HG03097 (cell line): Measurements from ENCODE around the gene GTPBP3.
"Not testable (repeated sequence)": the region's sequence is repeated elsewhere in the genome, so short reads cannot be mapped to it uniquely, and the experiment has no call there.

ENCODE experiments used
- ATAC-seq: cut with Tn5 transposase; IDR thresholded peaks from one replicate; pipeline ENCODE4 v1.9.1; 2021; ENCODE audit not compliant: unreplicated experiment, low FRiP score

Gene GTPBP3

DNA sequence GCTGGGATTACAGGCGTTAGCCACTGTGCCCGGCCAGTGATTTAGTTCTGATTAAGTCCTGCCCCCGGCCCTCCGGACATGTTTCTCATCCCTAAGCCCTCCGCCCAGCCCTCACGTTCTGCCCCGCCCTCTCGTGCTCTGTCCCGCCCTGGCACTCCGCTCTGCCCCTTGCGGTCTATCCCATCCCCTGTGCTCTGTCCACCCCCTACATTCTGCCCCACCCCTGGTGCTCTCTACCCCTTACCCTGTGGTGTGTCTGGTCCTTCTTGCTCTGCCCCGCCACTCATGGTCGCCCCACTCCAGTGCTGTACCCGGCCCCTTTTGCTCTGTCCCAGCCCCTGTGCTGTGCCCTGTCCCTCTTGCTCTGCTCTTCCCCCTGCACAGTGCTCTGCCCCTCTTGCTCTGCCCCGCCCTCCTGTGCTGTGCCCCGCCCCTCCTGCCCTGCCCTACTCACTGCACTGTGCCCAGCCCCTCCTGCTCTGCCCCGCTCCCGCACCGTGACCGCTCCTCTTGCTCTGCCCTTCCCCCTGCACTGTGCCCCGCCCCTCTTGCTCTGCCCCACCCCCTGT, 3.0 kb downstream of the GTPBP3 start:
- ATAC-seq, result no peak

DNA sequence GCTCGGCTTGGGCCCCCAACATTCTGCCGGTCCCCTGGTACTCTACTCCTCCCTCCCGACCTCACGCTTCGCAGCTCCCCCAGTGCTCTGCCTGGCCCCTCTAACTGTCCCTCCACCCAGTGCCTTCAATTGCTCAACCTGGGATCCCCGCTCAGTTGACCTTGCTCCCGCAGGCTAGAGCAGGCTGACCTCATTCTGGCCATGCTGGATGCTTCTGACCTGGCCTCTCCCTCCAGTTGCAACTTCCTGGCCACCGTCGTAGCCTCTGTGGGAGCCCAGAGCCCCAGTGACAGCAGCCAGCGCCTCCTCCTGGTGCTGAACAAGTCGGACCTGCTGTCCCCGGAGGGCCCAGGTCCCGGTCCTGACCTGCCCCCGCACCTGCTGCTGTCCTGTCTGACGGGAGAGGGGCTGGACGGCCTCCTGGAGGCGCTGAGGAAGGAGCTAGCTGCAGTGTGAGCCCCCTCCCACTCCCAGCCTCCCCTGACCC, 3.6 kb downstream of the GTPBP3 start:
- ATAC-seq, result no peak

DNA sequence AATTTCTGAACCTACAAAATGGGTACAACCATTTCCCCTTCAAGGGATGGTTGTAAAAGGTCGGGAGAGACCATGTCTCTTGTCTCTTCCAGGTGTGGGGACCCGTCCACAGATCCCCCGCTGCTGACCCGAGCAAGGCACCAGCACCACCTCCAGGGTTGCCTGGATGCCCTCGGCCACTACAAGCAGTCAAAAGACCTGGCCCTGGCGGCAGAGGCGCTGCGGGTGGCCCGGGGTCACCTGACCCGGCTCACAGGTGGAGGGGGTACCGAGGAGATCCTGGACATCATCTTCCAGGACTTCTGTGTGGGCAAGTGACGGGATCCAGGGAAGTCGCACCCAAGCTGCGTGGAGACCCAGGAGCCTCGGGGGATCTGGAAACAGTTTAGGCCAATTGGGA, 4.0 kb downstream of the GTPBP3 start:
- no peak for ATAC-seq

DNA sequence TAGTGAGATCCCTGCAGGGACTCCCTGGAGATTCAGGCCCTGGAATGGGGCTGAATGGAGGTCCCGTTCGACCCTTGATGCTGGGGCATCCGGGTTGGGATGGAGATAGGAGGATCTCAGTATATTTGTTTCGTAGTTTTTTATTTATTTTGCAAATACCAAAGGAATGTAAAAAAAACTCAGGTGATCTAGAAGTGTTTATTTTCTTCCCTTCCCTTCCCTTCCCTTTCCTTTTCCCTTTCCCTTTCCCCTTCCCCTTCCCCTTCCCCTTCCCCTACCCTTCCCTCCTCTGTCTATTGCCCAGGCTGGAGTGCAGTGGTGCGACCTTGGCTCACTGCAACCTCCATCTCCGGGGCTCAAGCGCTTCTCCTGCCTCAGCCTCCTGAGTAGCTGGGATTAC, 4.5 kb downstream of the GTPBP3 start:
- no peak for ATAC-seq

DNA sequence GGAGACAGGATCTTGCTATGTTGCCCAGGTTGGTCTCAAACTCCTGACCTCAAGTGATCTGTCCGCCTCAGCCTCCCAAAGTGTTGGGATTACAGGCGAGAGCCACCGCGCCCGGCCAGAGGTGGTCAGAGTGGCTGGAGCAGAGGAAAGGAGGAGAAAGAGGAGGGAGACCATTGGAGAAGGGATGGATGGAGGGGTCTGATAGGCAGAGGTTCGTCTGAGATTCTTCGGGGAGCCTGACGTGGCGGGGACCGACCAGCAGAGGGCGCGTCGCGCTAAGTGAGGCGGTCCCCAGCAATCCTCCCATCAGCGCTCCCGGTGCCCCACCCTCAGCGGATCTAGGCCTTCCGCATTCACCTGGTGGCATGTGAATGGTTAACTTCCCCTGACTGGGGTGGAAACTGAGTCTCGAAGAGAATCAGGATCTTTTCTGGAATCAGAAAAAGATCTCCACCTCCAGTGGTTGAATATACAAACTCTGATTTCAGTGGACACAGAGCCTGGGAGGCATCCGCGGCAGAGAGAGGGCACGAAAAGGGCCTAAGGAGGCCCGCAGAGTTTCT, 8.8 kb downstream of the GTPBP3 start:
- ATAC-seq, result no peak

DNA sequence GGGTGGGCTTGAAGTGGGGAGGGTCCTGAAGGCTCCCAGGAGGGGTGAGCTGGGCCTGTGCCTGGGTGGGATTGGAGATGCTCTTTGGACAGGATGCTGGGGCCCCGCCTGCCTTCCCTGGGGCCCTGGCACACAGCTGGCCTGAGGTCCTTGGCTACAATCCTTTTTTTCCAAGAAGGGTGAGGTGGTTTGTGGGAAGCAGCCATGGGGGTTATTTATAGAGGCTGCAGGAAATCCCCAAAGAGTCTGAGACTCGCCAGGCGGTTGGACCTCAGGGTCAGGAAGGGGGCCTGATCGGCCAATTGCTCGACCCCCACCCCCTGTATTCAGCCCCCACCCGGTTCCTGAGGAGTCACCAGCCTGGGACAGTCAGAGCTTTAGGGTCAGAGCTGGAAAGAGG, 10.0 kb downstream of the GTPBP3 start:
- no peak for ATAC-seq

DNA sequence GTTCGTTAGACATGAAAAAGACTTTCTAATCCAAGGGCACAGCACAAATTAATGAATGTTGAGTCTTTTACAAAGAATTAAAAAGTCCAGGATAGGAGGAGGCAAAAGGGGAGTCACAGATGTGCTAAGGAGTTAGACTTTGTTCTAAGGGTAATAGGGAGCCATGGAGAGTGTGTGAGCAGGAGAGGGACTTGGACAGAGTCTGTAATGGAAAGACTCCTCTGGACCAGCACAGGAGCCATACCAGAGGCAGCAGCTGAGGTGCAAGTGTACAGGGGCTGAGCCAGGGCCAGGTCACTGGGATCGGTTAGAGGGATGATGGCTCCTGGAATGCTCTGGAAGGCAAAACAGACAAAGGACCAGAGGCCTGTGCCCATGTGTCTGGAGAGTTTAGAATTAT, 10.5 kb downstream of the GTPBP3 start:
- no peak for ATAC-seq

DNA sequence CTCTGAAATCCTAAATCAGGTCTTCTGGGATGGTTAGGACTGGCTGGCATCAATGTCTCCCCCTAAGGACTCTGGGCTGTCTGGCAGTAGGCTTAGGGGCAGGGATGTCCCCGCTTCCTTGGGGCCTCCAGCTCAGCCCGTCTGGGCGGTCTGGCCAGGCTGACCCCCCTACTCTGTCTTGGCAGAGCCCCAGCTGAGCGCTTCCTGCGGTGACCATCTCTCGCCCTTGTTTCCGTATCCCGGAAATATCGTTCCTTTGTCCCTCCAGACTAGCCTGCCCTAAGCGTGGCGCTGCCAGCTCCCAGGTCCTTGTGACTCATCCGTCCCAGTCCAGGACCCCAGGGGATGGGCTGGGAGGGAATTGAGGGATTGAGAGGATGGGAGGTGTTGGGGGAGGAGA, 11.3 kb downstream of the GTPBP3 start:
- no peak for ATAC-seq

DNA sequence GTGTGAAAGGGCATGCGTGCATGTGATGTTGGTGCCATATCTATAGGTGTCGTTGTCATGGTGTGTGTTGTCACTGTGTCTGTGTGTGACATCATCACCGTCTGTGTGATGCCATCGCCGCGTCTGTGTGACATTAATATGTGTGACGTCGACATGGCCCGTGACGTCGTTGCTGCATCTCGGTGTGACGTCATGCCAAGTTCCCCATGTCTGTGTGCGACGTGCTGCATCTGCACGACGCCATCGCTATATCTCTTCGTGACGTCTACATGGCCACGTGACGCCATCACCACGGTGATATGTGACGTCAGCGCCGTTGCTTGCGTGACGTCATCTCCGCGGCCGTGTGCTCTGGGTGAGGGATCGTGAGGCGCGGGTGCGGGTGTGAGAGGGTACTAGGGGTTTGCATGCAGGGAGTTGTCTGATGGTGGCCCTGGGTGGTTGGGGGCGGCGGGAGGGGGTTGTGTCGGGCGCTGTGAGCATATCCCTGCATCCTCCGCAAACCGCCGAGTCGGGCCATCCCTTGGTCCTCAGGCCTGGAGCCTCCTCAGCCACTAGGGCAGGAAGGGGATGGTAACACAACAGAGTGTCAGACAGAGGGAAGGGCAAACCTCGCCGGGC, 14.6 kb downstream of the GTPBP3 start:
- no peak for ATAC-seq

DNA sequence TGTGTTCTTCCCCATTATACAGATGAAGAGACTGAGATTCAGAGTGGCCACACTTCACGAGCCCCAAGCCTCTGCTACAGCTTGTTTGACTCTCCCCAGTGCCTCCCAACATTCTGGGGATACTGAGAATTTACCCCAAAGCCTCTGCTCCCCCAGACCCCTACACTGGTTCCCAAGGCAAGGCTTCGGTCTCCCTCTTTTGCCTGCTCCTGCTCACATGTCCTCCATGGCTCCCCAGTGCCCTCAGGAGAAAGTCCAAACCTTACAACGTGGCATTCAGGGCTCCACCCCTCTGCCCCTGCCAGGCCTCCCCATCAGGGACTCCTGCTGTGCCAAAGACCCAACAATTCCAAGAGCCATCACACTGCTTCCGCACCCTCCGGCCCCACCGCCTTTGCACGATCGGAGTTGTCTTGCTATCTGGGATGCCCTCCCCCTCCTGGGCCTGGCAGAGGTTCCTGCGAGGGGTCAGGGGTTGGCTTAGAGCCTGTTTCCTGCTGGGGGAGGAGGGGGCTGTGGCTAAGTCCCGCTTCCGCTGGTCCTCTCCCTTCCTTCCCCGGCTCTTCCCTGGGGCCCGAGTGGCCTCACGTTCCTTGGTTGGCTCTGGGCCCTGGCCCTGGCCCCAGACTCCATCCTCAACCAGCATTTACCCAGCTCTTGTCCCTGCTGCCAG, 15.4 kb downstream of the GTPBP3 start:
- ATAC-seq, result no peak

DNA sequence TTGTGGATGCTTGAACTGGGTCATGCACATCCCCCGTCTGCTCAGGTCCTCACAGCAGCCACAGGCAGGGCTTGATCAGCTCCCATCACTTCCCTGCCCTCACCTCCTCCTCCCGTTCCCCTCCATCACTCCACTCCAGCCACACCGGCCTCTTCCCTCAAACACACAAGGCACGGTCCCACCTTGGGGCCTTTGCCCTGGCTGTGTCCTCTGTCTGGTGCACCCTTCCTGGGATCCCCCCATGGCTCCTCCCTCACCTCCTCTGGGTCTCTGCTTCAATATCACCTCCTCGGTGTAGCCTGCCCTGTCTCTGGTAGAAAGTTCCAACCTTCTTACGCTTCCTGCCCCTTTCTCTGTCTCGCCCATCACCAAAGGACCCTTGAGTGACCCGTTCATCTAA, 16.0 kb downstream of the GTPBP3 start:
- no peak for ATAC-seq

DNA sequence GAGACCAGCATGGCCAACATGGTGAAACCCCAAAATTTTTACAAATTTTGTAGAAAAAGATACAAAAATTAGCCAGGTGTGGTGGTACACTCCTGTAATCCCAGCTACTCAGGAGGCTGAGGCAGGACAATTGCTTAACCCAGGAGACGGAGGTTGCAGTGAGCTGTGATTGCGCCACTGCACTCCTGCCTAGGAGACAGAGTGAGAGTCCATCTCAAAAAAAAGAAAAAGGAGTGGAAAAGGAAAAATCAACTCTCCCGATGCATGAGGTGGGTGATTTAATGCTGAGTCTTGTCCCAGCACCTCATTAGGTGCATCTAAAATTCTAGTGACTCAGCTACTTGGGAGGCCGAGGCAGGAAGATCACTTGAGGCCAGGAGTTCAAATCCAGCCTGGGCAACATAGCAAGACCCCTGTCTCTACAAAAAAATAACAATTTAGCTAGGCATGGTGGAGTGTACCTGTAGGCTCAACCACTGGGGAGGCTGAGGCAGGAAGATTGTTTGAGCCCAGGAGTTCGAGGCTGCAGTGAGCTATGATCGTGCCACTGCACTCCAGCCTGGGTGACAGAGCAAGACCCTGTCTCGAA, 19.8 kb downstream of the GTPBP3 start:
- no peak for ATAC-seq

DNA sequence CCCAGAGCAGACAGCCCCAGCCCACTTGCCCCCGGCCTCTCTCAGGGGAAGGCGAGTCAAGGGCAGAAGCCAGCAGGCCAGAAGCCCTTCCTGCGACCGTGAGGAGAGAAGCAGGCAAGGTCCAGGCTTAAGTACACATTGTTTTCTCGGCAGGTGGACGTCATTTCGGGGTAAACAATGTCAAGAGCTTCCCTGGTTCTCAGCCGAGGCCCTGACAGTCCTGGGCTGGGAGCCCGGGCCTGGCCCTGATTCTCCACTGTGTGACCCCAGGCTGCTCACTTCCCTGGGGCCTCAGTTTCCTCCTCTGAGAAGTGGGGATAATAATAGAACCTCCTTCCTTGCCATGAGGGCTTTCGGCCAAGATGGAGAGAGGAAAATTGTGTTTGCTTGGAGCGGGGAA, 20.4 kb downstream of the GTPBP3 start:
- ATAC-seq, result no peak

DNA sequence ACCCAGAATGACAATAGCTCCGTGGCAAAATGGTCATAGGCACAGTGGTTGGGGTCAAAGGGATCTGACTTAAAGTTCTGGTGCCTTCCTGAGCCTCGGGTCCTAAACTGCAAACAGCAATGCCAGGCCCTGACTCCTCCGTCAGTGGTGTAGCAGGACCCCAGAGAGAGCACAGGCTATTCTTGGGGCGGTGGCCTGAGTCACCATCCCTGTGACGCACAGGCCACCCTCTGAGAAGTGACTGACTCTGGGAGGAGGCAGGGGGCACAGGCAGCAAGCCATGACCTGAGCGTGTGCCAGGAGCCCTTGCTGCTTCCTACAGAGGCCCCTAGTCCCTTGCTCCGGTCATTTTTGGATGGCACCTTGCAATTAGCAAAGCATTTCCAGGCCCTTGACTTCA, 21.0 kb downstream of the GTPBP3 start:
- ATAC-seq, result no peak

DNA sequence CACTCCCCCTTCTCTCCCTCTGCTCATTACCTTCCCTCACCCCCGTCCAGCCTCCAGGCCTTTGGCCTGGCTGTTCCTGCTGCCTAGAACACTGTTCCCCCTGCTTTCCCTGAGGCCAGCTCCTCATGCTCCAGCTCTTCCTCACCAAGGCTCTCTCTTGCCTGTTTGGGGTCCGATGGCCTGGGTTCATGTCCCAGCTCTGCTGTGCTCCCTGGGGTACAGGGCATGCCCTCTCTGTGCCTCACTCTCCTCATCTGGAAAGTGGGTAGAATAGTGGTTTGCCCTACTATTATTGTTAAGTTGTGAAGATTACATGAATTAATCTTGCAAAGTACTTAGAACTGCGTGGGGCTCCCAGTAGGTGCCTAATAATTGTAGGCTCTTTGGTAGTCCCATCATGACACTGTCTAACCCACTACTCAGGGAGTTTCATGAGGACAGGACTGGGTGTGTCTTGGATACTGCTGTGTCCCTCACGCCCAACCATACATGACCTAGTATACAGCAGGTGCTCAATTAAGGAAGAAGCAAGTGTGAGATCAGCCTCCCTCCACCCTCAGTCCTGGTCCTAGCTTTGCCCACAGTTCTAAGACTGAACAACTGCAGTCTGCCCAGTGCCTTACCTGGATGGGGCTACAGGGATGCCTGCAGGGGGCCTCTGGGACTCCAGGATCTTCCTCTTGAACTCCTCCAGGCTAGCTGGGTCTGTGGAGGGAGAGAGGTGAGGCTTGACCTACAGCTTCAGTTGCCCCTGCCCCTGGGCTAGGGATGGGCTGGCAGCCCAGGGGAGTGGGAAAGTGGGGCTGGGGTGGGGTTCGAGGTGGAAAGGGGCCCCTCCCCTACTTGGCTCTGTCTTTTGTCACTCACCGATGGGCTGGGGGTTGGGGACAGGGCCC, 22.8 kb downstream of the GTPBP3 start:
- no peak for ATAC-seq

DNA sequence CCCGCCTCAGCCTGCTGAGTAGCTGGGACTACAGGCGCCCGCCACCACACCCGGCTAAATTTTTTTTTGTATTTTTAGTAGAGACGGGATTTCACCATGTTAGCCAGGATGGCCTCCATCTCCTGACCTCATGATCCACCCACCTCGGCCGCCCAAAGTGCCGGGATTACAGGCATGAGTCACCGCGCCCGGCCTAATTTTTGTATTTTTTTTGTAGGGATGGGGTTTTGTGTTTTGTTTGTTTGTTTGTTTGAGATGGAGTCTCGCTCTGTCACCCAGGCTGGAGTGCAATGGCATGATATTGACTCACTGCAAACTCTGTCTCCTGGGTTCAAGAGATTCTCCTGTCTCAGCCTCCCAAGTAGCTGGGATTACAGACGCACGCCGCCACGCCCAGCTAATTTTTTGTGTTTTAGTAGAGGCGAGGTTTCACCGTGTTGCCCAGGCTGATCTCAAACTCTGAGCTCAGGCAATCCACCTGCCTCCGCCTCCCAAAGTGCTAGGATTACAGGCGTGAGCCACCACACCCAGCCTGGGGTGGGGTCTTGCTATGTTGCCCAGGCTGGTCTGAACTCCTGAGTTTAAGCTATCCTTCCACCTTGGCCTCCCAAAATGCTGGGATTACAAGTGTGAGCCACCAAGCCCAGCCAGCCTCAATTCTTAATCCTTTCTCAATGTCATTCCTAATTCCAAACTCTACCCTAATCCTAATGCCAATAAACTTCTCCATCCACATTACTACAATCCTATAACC, 26.7 kb downstream of the GTPBP3 start:
- ATAC-seq, result not testable (repeated sequence)

DNA sequence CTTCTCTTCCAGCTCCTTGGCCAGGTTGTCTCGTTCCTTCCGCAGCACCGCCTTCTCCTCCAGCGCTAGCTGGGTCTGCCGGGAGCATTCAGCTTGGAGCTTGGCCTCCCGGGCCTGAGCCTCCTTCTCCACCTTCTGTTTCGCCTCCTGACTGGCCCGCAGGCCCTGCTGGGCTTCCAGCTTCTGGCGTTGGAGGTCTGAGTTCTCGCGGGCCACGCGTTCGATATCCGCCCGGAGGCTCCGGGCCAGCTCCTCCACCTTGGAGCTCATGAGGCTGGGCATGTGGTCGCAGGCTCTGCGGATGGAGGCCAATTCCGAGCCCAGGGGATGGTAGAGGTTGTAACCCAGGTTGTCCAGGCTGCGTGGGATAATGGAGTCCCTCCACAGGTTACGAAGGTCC, 28.0 kb downstream of the GTPBP3 start:
- no peak for ATAC-seq

DNA sequence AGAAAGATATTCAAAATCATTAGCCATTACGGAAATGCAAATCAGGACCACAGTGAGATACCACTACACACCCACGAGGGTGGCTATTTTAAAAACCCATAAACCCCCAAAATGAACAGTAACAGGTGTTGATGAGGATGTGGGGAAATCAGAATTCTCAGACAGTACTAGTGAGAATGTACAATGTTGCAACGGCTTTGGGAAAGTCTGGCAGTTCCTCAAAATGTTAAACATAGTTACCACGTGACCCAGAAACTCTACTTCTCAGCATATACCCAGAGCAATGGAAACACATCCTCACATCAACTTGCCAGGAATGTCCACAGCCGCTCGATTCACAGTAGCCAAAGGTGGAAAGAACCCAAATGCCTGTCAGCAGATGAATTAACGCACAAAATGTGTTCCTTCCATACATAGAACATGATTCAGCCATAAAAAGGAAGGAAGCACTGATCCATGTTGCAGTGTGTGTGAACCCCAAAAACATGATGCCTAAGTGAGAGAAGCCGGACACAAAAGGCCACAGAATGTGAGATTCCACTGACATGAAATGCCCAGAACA, 32.8 kb downstream of the GTPBP3 start:
- ATAC-seq, result no peak

DNA sequence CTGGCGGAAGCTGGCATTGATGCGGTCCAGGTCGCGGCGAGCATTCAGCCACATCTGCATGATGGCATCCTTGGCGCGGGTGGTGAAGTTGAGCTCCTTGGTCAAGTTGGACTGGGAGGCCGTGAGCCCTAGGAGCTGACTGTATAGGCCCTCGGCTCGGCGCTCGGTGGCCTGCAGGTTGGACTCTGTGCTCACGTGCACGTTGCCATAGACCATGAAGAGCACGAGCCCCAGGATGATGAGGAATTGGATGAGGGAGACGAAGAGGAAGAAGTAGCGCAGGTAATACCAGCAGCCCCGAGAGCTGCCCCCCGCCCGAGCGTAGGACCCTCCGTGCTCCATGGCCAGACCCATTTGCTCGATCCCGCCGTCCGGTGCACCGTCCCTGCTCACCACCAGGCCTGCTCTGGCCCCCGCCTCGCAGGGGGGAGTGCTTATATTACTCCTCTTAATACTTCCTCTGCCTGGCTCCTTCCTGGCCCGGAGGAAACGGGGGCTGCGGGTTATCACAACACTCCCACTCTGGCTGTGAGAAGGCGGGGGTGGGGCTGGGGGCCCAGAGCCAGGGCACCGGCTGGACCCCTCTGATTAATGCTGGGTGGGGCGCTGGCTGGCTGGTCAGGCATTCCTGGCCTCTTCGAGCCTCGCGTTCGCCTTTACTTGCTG, 39.7 kb downstream of the GTPBP3 start, which contains the start of gene PLVAP:
Gene PLVAP (minus strand): TSS at position 408 of the 666 bp plus-strand sequence. CDS start 54 bp downstream, at position 354.
- no peak for ATAC-seq
